Peyer's patch (tissue), 4 donors: ENCODE results near the gene PIP4K2C.

ENCODE experiments used
- CTCF ChIP-seq, 6 experiments: fragments of 450-650 bp in 4 of 6; fragments of 200-600 bp in 2 of 6; sonication (generic) in 1 of 6; IDR thresholded peaks; one replicate each; pipeline ENCODE4 v1.5.1; 2017 to 2019; ENCODE audit warnings: antibody characterized with exemption in 6 of 6, mild to moderate bottlenecking in 3 of 6, moderate library complexity in 1 of 6
- POLR2A ChIP-seq, 2 donors: fragments of 450-650 bp; IDR thresholded peaks; one replicate each; pipeline ENCODE4 v1.5.1; 2017; ENCODE audit warnings: antibody characterized with exemption in 2 of 2, mild to moderate bottlenecking in 2 of 2, moderate library complexity in 2 of 2

DNA sequence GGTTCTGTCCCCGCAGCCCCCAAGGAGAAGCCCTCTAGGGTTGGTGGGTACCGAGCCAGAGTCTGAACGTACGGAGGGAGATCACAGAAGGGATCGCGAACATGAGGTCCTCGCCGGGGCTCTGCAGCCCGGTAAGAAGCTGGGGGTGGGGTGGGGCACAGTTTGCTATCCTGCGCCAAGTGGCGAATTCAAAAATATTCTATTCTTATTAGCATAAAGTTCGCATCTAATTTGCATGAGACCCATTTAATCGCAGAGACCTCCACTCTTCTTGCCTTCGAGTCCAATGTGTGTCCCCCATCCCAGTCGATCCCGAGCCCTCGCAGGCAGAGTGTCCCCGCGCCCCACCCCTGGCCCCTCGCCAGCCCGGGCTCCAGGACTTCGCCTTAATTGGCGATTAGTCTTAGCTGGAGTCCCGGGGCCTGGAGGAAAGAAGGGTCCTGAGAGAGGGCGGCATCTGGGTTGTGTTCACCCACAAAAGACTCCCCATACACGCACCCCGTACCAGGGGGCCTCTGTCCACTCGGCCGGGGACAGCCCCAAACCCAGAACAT is 19.6 kb downstream of the PIP4K2C start:
- TF ChIP-seq CTCF (IDR thresholded peaks at IDR 0.05) (no peak), POLR2A (IDR thresholded peaks at IDR 0.05) (no peak)
